ENCODE data around the gene TMX3.

DNA sequence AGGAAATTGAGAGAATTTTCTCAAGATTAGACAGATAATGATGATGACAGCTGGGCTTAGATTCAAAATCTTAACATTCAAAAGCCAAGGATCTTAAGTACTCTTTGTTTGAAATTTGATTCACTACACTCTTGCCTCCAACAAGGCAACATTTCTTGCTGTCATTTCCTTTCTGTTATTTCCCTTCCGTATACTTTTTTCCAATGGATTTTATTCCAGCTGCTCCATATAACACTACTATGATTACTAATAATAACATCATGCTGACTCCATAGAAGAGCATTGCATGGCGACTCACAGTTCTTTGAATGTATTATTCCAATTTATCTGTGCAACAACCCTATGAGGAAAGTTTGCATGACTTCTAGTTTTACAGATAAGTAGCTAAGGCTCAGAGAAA lies 49.1 kb upstream of the TMX3 start:
- TF ChIP-seq TAF1 (IDR thresholded peaks at IDR 0.05; ENCODE audit: low read depth) (no peak), POLR2AphosphoS5 (IDR thresholded peaks at IDR 0.05) (no peak)
